ENCODE results near the gene UMODL1. TPM values are rescaled to one million over a fixed set of nuclear protein-coding genes. Genes with fewer than 3 reads are reported as not detected.

Gene UMODL1
- total RNA-seq, 1 experiment from 2014 or later, result not detected

DNA sequence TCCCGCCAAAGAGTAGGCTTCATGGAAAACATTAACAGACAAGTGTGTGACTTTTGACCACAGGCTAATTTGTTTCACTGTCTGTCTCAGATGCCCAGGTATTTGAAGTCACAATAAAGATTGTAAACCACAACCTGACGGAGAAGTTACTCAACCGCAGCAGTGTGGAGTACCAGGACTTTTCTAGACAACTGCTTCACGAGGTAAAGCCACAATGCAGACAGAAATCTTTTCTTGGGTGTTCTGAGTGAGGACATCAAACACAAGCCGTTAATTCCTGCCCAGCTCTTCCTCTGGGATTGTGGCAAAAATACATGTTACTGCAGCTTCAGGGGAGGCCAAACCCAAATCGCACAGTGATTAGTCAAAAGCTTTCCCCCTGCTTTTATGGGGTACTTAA, 31.0 kb downstream of the UMODL1 start:
- DNase-seq, result no peak
- H3K4ac ChIP-seq (ENCODE audit: low read depth, low read length), result no peak overlapping the region
- H2BK20ac ChIP-seq (ENCODE audit: low read depth, low read length, poor library complexity, severe bottlenecking), result no peak overlapping the region
- no peak overlapping the region for H3T11ph ChIP-seq (ENCODE audit: low read length)
- no peak overlapping the region for H2BK12ac ChIP-seq (ENCODE audit: insufficient read length, low read depth, low read length)
- H3K4me1 ChIP-seq (ENCODE audit: insufficient read depth, low read length), result no peaks in the 10 kb centered on the region; the same call in 1 of the 2 replicates
- no peak overlapping the region for H4K91ac ChIP-seq (ENCODE audit: insufficient read length, low read depth, low read length)
- H3K18ac ChIP-seq (ENCODE audit: insufficient read length, low read depth, low read length), result no peak overlapping the region
- H4K8ac ChIP-seq (replicated peaks; ENCODE audit: insufficient read length, low read depth, low read length), result no peak overlapping the region
- no peaks in the 10 kb centered on the region; a peak in 1 of 7 replicates for H3K36me3 Mint-ChIP-seq (ENCODE audit: insufficient read depth in 1 of 3, low read depth in 3 of 3)
- H3K23ac ChIP-seq (ENCODE audit: insufficient read length, low read depth, low read length), result no peak overlapping the region
- no peaks in the 10 kb centered on the region for H3K23me2 ChIP-seq (ENCODE audit: insufficient read length, low read depth, low read length, poor library complexity, severe bottlenecking)
- TF ChIP-seq, protein P1, sequence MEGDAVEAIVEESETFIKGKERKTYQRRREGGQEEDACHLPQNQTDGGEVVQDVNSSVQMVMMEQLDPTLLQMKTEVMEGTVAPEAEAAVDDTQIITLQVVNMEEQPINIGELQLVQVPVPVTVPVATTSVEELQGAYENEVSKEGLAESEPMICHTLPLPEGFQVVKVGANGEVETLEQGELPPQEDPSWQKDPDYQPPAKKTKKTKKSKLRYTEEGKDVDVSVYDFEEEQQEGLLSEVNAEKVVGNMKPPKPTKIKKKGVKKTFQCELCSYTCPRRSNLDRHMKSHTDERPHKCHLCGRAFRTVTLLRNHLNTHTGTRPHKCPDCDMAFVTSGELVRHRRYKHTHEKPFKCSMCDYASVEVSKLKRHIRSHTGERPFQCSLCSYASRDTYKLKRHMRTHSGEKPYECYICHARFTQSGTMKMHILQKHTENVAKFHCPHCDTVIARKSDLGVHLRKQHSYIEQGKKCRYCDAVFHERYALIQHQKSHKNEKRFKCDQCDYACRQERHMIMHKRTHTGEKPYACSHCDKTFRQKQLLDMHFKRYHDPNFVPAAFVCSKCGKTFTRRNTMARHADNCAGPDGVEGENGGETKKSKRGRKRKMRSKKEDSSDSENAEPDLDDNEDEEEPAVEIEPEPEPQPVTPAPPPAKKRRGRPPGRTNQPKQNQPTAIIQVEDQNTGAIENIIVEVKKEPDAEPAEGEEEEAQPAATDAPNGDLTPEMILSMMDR (conservative IDR thresholded peaks at IDR 0.05), result no peak
- H3K27me3 Mint-ChIP-seq (ENCODE audit: low read depth), result peaks cover 7% of the 10 kb centered on the region
- no peak overlapping the region for H3K4me3 Mint-ChIP-seq
- no peak overlapping the region for H4K5ac ChIP-seq (ENCODE audit: insufficient read length, low read depth, low read length)
- peaks cover 12 to 15% of the 10 kb centered on the region in 2 experiments for H3K4me1 Mint-ChIP-seq
- H3K9me3 ChIP-seq (ENCODE audit: control insufficient read depth, low read depth, low read length), result no peaks in the 10 kb centered on the region
- H2AK5ac ChIP-seq (ENCODE audit: insufficient read length, low read length), result no peak overlapping the region
- H3K9ac ChIP-seq (ENCODE audit: extremely low read depth, insufficient read length, low read length), result no peak overlapping the region
- H2BK15ac ChIP-seq (ENCODE audit: low read depth, low read length), result no peak overlapping the region
- H3K27ac ChIP-seq (ENCODE audit: insufficient read length, low read depth, low read length), result no peak overlapping the region
- H4K20me1 ChIP-seq (ENCODE audit: control insufficient read depth, insufficient read depth, insufficient read length), result no peaks in the 10 kb centered on the region
- no peak overlapping the region for H3K14ac ChIP-seq (ENCODE audit: insufficient read depth, low read length)
- no peak overlapping the region for H2AFZ ChIP-seq (ENCODE audit: low read length)
- no peak overlapping the region for H3K56ac ChIP-seq (ENCODE audit: insufficient read length, low read depth, low read length)
- no peak overlapping the region for H3K27ac Mint-ChIP-seq
- WGBS (ENCODE audit: extremely low coverage, insufficient read length, low lambda C conversion rate), result no CpG with 5 or more reads among the region's 6 CpGs
- no peak overlapping the region for H3K4me2 ChIP-seq (ENCODE audit: insufficient read depth, insufficient read length, low read length)
- no peaks in the 10 kb centered on the region for H3K9me3 Mint-ChIP-seq
- no peaks in the 10 kb centered on the region for H3K79me2 ChIP-seq (ENCODE audit: insufficient read depth, low read length)
- H2BK120ac ChIP-seq (ENCODE audit: low read depth, low read length, poor library complexity, severe bottlenecking), result no peak overlapping the region
- no peaks in the 10 kb centered on the region for H3K27me3 ChIP-seq (ENCODE audit: insufficient read depth, low read length)
- H3K79me1 ChIP-seq (ENCODE audit: insufficient read depth, low read depth, low read length, poor library complexity, severe bottlenecking), result no peaks in the 10 kb centered on the region
- no peak overlapping the region for H2BK5ac ChIP-seq (ENCODE audit: insufficient read length, low read length)
